GM12878 (cell line): ENCODE results near the gene BLOC1S5. TPM values are rescaled to one million over a fixed set of nuclear protein-coding genes. Genes with fewer than 3 reads are reported as not detected.

Experiments used
- ATAC-seq: fragments of 200-7000 bp; cut with Tn5 transposase; 3 replicates; pipeline ENCODE4 v1.9.1; 2020; ENCODE audit warnings: mild to moderate bottlenecking, moderate library complexity
- BruUV-seq: library from RNA; stranded (reverse); fragments of 400-500 nt; replicated peaks from 2 replicates; lab custom pipeline; 2021; lab: Mats Ljungman, UMichigan
- CTCF ChIA-PET: fragments of 300-600 bp; sonication (Branson Sonifier 250); formaldehyde crosslinking; extraction: SDS; loops from one replicate; lab custom pipeline; 2021; ENCODE audit warnings: inconsistent platforms; lab: Yijun Ruan, JAX
- POLR2A ChIA-PET: fragments of 350-600 bp; formaldehyde crosslinking; extraction: SDS; loops from one replicate; lab custom pipeline; 2021; ENCODE audit warnings: inconsistent platforms; lab: Charles Lee
- RAD21 ChIA-PET: fragments of 300-600 bp; sonication (Branson Sonifier 250); formaldehyde crosslinking; loops from one replicate; lab custom pipeline; 2023; ENCODE audit warnings: antibody characterized with exemption; ENCODE audit not compliant: unreplicated experiment; lab: Charles Lee
- SMC1A ChIA-PET: fragments of 300-600 bp; sonication (Branson Sonifier 250); formaldehyde crosslinking; loops from one replicate; lab custom pipeline; 2023; ENCODE audit not compliant: unreplicated experiment, uncharacterized antibody; lab: Charles Lee
- DNase-seq: peaks from one replicate; pipeline ENCODE4 v3.0.0-alpha.2; 2011; ENCODE audit warnings: low read depth, low spot score
- FAIRE-seq: peaks from 3 replicates; lab custom pipeline; 2011; peaks lifted over from hg19 to GRCh38; lab: Jason Lieb, UNC
- H2AFZ ChIP-seq: 2 replicates; pipeline ENCODE4 v1.6.0; 2011; ENCODE audit warnings: low read depth, low read length, control low read depth; ENCODE audit not compliant: control insufficient read depth
- H3K27ac ChIP-seq: 2 replicates; pipeline ENCODE4 v1.5.1; 2011; ENCODE audit warnings: control low read depth; ENCODE audit not compliant: control insufficient read depth, insufficient read depth
- H3K27me3 ChIP-seq, 2 experiments: replicated peaks in 1 of 2; 2 replicates each; pipeline versions ENCODE4 v1.6.0 to v1.6.1; 2011; ENCODE audit warnings: low read length in 1 of 2; ENCODE audit not compliant: control insufficient read depth in 2 of 2, insufficient read depth in 2 of 2
- H3K36me3 ChIP-seq, 2 experiments: 2 replicates each; pipeline ENCODE4 v1.5.1; 2011; ENCODE audit warnings: low read length in 1 of 2; ENCODE audit not compliant: control insufficient read depth in 2 of 2, insufficient read depth in 2 of 2
- H3K4me1 ChIP-seq: 2 replicates; pipeline ENCODE4 v1.6.1; 2011; ENCODE audit warnings: mild to moderate bottlenecking, low read length, moderate library complexity, mixed read lengths; ENCODE audit not compliant: control insufficient read depth, insufficient read depth
- H3K4me2 ChIP-seq: 2 replicates; pipeline ENCODE4 v1.6.0; 2011; ENCODE audit warnings: control low read depth; ENCODE audit not compliant: control insufficient read depth, insufficient read depth
- H3K4me3 ChIP-seq: fragments of 200-600 bp; sonication (generic); 2 replicates; pipeline ENCODE4 v1.5.1; 2016
- H3K79me2 ChIP-seq: 2 replicates; pipeline ENCODE4 v1.6.0; 2011; ENCODE audit warnings: low read length; ENCODE audit not compliant: control insufficient read depth, insufficient read depth
- H3K9ac ChIP-seq: 2 replicates; pipeline ENCODE4 v1.8.0; 2011; ENCODE audit warnings: low read length, control low read depth, mixed read lengths; ENCODE audit not compliant: control insufficient read depth, insufficient read depth
- H3K9me3 ChIP-seq: replicated peaks from 3 replicates; pipeline ENCODE4 v1.5.1; 2011; ENCODE audit warnings: mild to moderate bottlenecking, low read length; ENCODE audit not compliant: control insufficient read depth, insufficient read depth
- H4K20me1 ChIP-seq: 2 replicates; pipeline ENCODE4 v1.6.0; 2011; ENCODE audit not compliant: control insufficient read depth, insufficient read depth
- EED ChIP-seq: sonication (generic); IDR thresholded peaks from 2 replicates; pipeline ENCODE4 v1.6.1; 2016; ENCODE audit warnings: antibody characterized with exemption, low read depth
- KAT2A ChIP-seq: conservative IDR thresholded peaks from 2 replicates; pipeline ENCODE4 v1.6.1; 2011; ENCODE audit warnings: low read depth, low read length; ENCODE audit not compliant: control insufficient read depth
- MYC ChIP-seq: IDR thresholded peaks from 2 replicates; pipeline ENCODE4 v1.6.1; 2011; ENCODE audit warnings: mild to moderate bottlenecking, low read length, moderate library complexity, inconsistent platforms; ENCODE audit not compliant: insufficient read depth, insufficient replicate concordance, insufficient read length, severe bottlenecking
- PAX8 ChIP-seq: fragments of 450-650 bp; IDR thresholded peaks from 2 replicates; pipeline ENCODE4 v1.6.1; 2017; ENCODE audit warnings: mild to moderate bottlenecking, moderate library complexity
- RUNX3 ChIP-seq: IDR thresholded peaks from 2 replicates; pipeline ENCODE4 v1.6.1; 2012; ENCODE audit warnings: low read length, inconsistent platforms
- SPI1 ChIP-seq: IDR thresholded peaks from 2 replicates; pipeline ENCODE4 v1.6.1; 2011; ENCODE audit warnings: low read depth, mild to moderate bottlenecking, low read length, moderate library complexity, borderline replicate concordance; ENCODE audit not compliant: insufficient read depth
- WGBS: methylation state at CpG from one replicate; pipeline ENCODE4 v1.1.6; 2016; ENCODE audit warnings: low lambda C conversion rate; ENCODE audit not compliant: insufficient replicate concordance, insufficient coverage; ENCODE audit errors: missing lambda C conversion rate; 5-methylcytosine and 5-hydroxymethylcytosine counted together
- in situ Hi-C: fragments of 300-500 bp; cut with MboI; formaldehyde crosslinking; loops from 9 replicates; pipeline ENCODE4 v1.14.3; 2018; ENCODE audit warnings: mixed read lengths
- intact Hi-C: fragments of 100-400 bp; cut with micrococcal nuclease; formaldehyde crosslinking; loops from one replicate; pipeline ENCODE4 v1.14.2; 2022; ENCODE audit not compliant: unreplicated experiment
- polyA plus RNA-seq, 11 experiments: library from polyadenylated mRNA; depleted of rRNA in 4 of 11; unstranded in 6 of 11; stranded (reverse) in 5 of 11; fragments of >200 nt; fragmentation: Nextera tagmentation in 4 of 11; fragmentation: Illumina TruSeq in 1 of 11; extraction: Ambion mirVana in 4 of 11; extraction: Trizol in 1 of 11; gene quantifications; 1 replicate in 1 of 11; 2 replicates in 10 of 11; pipeline versions ENCODE4 v1.2.1 to v1.2.3, GENCODE V29; 2011 to 2016; ENCODE audit warnings: inconsistent platforms in 2 of 11, missing spikeins in 2 of 11, low read depth in 1 of 11
- total RNA-seq, 4 experiments: library from RNA; depleted of rRNA in 3 of 4; stranded (reverse); fragments of >200 nt in 3 of 4; fragmentation: Illumina TruSeq in 1 of 4; extraction: Trizol in 1 of 4; gene quantifications; 2 replicates each; pipeline versions ENCODE4 v1.2.1 to v1.2.3, GENCODE V29; 2013 to 2021
- TF ChIP-seq, protein P1 (sequence below): IDR thresholded peaks from 2 replicates; pipeline ENCODE4 v1.6.1; 2011; ENCODE audit warnings: low read depth, low read length, improper control_type of control experiment, borderline replicate concordance

BLOC1S5 gene
- total and polyA plus RNA-seq, 10 of the 15 experiments (the other 5 are each of a cell fraction or from before 2014, with no cell fraction given) = 4.3 to 22.2 (median 16.1) TPM

DNA sequence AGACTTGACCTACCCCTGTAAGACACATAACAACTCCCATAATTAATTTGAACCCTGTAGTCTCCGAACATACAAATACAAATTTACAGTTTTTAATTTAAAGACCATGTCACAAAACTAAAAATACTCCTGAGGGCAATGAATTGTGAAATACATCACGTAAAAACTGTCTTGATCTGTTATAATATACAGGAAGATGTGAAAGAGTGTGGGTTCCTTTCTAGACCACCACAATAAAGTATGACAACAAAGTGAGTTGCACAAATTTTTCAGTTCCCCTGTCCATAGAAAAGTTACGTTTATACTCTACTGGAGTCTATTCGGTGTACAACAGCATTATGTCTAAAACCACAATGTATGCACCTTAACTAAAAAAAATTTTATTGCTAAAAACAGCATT, 11.0 kb upstream of the BLOC1S5 start:
- peak; percentile 36; the same call in 2 of the 3 replicates for ATAC-seq
- TF ChIP-seq EED (no peak), SPI1 (peak; percentile 34; the same call in 1 of the 2 replicates), PAX8 (no peak), MYC (no peak), KAT2A (no peak), RUNX3 (peak; percentile 45; the same call in 1 of the 2 replicates)
- TF ChIP-seq, protein P1, sequence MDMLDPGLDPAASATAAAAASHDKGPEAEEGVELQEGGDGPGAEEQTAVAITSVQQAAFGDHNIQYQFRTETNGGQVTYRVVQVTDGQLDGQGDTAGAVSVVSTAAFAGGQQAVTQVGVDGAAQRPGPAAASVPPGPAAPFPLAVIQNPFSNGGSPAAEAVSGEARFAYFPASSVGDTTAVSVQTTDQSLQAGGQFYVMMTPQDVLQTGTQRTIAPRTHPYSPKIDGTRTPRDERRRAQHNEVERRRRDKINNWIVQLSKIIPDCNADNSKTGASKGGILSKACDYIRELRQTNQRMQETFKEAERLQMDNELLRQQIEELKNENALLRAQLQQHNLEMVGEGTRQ = no peak

More for the DNA sequence above, 11.0 kb upstream of the BLOC1S5 start:
- Histone ChIP-seq H3K27me3 (no peaks in the 10 kb centered on the region), H3K4me1 (peaks cover 3% of the 10 kb centered on the region; the same call in 1 of the 2 replicates), H3K27ac (no peak overlapping the region), H2AFZ (no peak overlapping the region), H4K20me1 (no peaks in the 10 kb centered on the region), H3K9me3 (no peaks in the 10 kb centered on the region), H3K79me2 (no peaks in the 10 kb centered on the region), H3K4me3 (no peak overlapping the region), H3K36me3 (no peaks in the 10 kb centered on the region; a peak in 2 of 4 replicates), H3K9ac (no peak overlapping the region), H3K4me2 (no peak overlapping the region)
- no peak for DNase-seq
- in situ Hi-C loops (no loop called here), intact Hi-C loops (no loop called here)
- ChIA-PET POLR2A (no interaction called here), SMC1A (no interaction called here), CTCF (no interaction called here), RAD21 (no interaction called here)
- no TSS peak for BruUV-seq
- 44% methylated on average over 4 of the region's 4 CpGs for WGBS
- FAIRE-seq = no peak
